HG03565 (cell line): Measurements from ENCODE around the gene ZER1.
"Not testable (repeated sequence)": the region's sequence is repeated elsewhere in the genome, so short reads cannot be mapped to it uniquely, and the experiment has no call there.

Experiments used
- ATAC-seq: cut with Tn5 transposase; IDR thresholded peaks from one replicate; pipeline ENCODE4 v1.9.1; 2021; ENCODE audit warnings: mild to moderate bottlenecking, moderate library complexity; ENCODE audit not compliant: unreplicated experiment

Gene ZER1

GRCh38 chr9:128696923-128697707, 74.6 kb downstream of the ZER1 start:
- ATAC-seq = no peak

DNA sequence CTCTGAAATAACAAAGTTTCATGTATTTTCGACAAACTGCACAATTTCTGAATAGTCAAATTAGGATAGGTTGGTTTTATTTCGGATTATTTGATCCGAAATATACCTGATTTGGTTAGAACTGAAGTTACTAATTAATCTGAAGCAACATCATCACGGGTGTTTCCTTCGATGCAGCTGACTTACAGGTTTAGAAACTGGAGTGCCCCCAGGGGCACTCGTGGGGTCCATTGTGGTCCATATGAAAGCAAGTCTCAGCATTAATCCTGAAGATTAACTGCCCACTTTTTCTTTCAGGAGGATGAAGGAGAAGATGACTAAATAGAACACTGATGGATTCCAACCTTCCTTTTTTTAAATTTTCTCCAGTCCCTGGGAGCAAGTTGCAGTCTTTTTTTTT, 77.4 kb downstream of the ZER1 start:
- no peak for ATAC-seq

DNA sequence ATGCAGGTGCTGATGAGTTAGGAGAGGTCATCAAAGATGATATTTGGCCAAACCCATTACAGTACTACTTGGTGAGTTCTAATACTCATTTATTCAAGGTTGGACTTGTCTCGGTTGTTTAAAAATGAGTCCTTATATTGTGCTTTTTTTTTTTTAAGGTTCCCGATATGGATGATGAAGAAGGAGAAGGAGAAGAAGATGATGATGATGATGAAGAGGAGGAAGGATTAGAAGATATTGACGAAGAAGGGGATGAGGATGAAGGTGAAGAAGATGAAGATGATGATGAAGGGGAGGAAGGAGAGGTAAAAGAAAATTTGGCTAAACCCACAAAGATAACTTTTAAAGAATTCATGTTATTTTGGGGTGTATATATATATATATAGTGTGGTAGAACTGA, 78.0 kb downstream of the ZER1 start:
- not testable (repeated sequence) for ATAC-seq

DNA sequence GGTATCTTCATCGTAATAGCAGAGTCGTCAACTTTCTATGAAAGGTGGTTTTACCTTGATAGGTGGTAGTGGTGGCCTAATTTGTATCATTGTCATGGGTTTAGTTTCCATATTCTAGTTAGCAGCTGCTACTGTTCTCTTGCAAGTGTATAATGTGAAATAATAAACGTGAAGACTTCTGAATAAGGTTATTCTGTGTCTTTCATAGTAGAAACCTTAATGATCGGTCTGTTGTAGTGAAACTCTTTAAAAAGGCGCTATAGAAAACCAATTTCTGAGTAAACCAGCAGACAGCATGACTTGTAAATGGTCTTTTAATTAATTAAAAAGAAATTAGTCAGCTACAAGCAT, 81.1 kb downstream of the ZER1 start:
- ATAC-seq = no peak

- no peak for ATAC-seq
Measured at GRCh38 chr9:128689820-128690683, 81.7 kb downstream of the ZER1 start.

DNA sequence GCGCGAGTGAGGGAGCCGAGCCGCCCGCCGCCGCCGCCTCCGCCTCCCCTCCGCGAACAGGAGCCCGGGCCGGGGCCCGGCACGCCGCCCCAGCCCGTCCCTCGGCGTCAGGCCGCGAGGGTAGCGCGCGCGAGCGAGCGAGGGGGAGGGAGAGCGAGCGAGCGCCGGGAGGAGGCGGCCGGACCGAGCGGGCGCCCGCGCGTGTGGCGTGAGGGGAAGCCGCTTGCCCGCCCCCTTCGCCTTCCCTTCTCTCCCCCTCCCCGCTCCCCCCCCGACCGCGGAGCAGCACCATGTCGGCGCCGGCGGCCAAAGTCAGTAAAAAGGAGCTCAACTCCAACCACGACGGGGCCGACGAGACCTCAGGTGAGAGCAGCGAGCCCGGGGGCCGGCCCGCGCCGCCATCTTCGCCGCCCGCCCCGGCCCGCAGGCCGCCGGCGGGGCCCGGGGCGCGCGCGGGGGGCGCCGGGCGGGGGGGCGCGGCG, 82.4 kb downstream of the ZER1 start:
- ATAC-seq = no peak

GRCh38 chr9:128688501-128689292, 83.0 kb downstream of the ZER1 start, which contains the start of gene SET:
SET (plus strand) TSS chr9:128689222; CDS start chr9:128689583, 361 bp downstream.
- peak; percentile 58 for ATAC-seq

DNA sequence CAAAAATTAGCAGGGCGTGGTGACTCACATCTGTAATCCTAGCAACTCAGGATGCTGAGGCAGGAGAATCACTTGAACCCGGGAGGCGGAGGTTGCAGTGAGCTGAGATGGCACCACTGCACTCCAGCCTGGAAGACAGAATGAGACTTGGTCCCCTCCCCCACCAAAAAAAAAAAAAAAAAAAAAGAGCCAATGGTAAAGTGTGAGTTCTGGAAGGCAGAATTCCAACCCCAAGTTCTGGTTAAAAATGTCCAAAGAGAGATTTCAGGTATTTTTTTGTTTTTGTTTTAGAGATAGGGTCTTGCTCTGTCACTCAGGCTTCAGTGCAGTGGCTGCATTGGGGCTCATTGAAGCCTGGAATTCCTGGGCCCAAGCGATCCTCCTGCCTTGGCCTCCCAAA, 84.3 kb downstream of the ZER1 start:
- no peak for ATAC-seq

- no peak for ATAC-seq
Measured at GRCh38 chr9:128685636-128686489, 85.9 kb downstream of the ZER1 start.

DNA sequence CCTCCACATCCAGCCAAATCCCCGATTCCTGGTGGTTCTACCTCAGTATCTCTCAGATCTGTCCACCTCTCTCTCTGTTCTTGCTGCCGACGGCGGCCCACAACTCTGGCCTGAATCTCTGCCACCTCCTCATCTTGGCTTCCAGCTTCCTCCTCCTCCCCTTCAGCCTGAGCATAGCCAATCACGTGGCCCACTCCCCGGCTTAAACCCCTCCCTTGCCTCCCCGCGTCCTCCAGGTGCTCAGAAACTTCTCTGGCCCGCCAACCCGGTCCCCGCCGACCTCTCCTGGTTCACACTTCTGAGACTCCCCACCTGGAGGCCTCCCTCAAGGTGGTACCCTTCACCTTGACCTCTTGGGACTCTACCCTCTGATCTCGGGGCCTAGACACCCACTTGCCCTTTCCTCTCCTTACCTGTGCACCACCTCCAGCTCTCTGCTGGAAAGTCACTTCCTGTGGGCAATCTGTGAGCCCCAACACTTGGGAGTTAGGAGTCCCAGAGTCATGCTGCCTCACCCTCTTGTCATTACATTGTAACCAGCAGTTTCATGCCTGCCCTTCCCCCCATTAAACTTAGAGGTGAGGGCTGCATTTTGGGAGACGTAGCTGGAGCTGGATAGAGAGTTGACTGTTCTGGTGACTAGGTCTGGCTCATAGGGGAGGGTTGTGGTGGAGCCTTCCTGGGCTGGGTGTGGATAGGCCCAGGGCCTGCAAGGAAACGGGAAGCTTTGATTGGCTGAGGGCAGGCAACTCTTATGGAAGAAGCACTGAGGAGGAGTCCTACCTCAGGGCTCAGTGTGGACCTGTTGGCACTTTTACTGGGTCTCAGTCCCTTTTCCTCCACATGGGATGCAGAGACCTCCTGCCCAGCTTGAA, 87.2 kb downstream of the ZER1 start:
- no peak for ATAC-seq

GRCh38 chr9:128684065-128684324, 87.7 kb downstream of the ZER1 start:
- no peak for ATAC-seq

- ATAC-seq = no peak
Measured at GRCh38 chr9:128683340-128684064, 88.2 kb downstream of the ZER1 start.
